Measurements from ENCODE around the gene TWF2.
A peak's percentile ranks its signal among the peaks of the same experiment; 100 is the strongest.

The TWF2 gene

GRCh38 chr3:52234516-52235447, 4.2 kb downstream of the TWF2 start:
- Mint-ChIP-seq H3K36me3 (peaks cover 6% of the 10 kb centered on the region), H3K27me3 (no peaks in the 10 kb centered on the region), H3K4me1 (peaks cover 76% of the 10 kb centered on the region), H3K4me3 (no peak overlapping the region), H3K27ac (peak overlapping the region; percentile 30), H3K9me3 (no peaks in the 10 kb centered on the region)

GRCh38 chr3:52233968-52234367, 5.0 kb downstream of the TWF2 start:
- H3K27ac Mint-ChIP-seq, result peak overlapping the region; percentile 30
- H3K4me3 Mint-ChIP-seq, result no peak overlapping the region
- H3K36me3 Mint-ChIP-seq, result peaks cover 4% of the 10 kb centered on the region

GRCh38 chr3:52233108-52233591, 5.8 kb downstream of the TWF2 start:
- Mint-ChIP-seq H3K27ac (peak overlapping the region; percentile 55), H3K4me1 (peaks cover 66% of the 10 kb centered on the region), H3K27me3 (no peaks in the 10 kb centered on the region), H3K36me3 (peaks cover 4% of the 10 kb centered on the region), H3K4me3 (no peak overlapping the region), H3K9me3 (no peaks in the 10 kb centered on the region)

More at GRCh38 chr3:52233968-52234367, 5.0 kb downstream of the TWF2 start:
- no peaks in the 10 kb centered on the region for H3K27me3 Mint-ChIP-seq
- no peaks in the 10 kb centered on the region for H3K9me3 Mint-ChIP-seq
- H3K4me1 Mint-ChIP-seq, result peaks cover 70% of the 10 kb centered on the region

GRCh38 chr3:52232279-52233107, 6.5 kb downstream of the TWF2 start:
- Mint-ChIP-seq H3K4me1 (peaks cover 59% of the 10 kb centered on the region), H3K4me3 (no peak overlapping the region), H3K36me3 (peaks cover 4% of the 10 kb centered on the region), H3K9me3 (no peaks in the 10 kb centered on the region), H3K27ac (no peak overlapping the region), H3K27me3 (no peaks in the 10 kb centered on the region)

GRCh38 chr3:52231502-52232278, 7.3 kb downstream of the TWF2 start:
- peaks cover 54% of the 10 kb centered on the region for H3K4me1 Mint-ChIP-seq
- peaks cover 4% of the 10 kb centered on the region for H3K36me3 Mint-ChIP-seq
- H3K4me3 Mint-ChIP-seq, result peak overlapping the region; percentile 30
- H3K27ac Mint-ChIP-seq, result peak overlapping the region; percentile 77
- H3K9me3 Mint-ChIP-seq, result no peaks in the 10 kb centered on the region
- no peaks in the 10 kb centered on the region for H3K27me3 Mint-ChIP-seq

- Mint-ChIP-seq H3K27me3 (no peaks in the 10 kb centered on the region), H3K4me1 (peaks cover 54% of the 10 kb centered on the region), H3K4me3 (no peak overlapping the region), H3K27ac (peak overlapping the region; percentile 30), H3K36me3 (peaks cover 4% of the 10 kb centered on the region), H3K9me3 (no peaks in the 10 kb centered on the region)
Observed at GRCh38 chr3:52230889-52231499, 8.0 kb downstream of the TWF2 start.

- H3K36me3 Mint-ChIP-seq, result peaks cover 4% of the 10 kb centered on the region
- H3K9me3 Mint-ChIP-seq, result no peaks in the 10 kb centered on the region
- no peak overlapping the region for H3K4me3 Mint-ChIP-seq
- peak overlapping the region; percentile 30 for H3K27ac Mint-ChIP-seq
- H3K27me3 Mint-ChIP-seq, result no peaks in the 10 kb centered on the region
- H3K4me1 Mint-ChIP-seq, result peaks cover 54% of the 10 kb centered on the region
Observed at GRCh38 chr3:52230461-52230860, 8.5 kb downstream of the TWF2 start.

GRCh38 chr3:52229656-52230055, 9.3 kb downstream of the TWF2 start:
- H3K4me3 Mint-ChIP-seq, result no peak overlapping the region
- H3K36me3 Mint-ChIP-seq, result peaks cover 4% of the 10 kb centered on the region
- H3K27me3 Mint-ChIP-seq, result no peaks in the 10 kb centered on the region
- peaks cover 53% of the 10 kb centered on the region for H3K4me1 Mint-ChIP-seq
- no peaks in the 10 kb centered on the region for H3K9me3 Mint-ChIP-seq
- no peak overlapping the region for H3K27ac Mint-ChIP-seq

GRCh38 chr3:52228751-52229291, 10.1 kb downstream of the TWF2 start:
- Mint-ChIP-seq H3K4me3 (no peak overlapping the region), H3K4me1 (peaks cover 54% of the 10 kb centered on the region), H3K36me3 (peaks cover 4% of the 10 kb centered on the region), H3K9me3 (no peaks in the 10 kb centered on the region), H3K27ac (no peak overlapping the region), H3K27me3 (no peaks in the 10 kb centered on the region)

GRCh38 chr3:52228266-52228665, 10.7 kb downstream of the TWF2 start:
- Mint-ChIP-seq H3K4me1 (peaks cover 54% of the 10 kb centered on the region), H3K27ac (no peak overlapping the region), H3K36me3 (peaks cover 4% of the 10 kb centered on the region), H3K9me3 (no peaks in the 10 kb centered on the region), H3K4me3 (no peak overlapping the region), H3K27me3 (no peaks in the 10 kb centered on the region)

GRCh38 chr3:52227766-52228165, 11.2 kb downstream of the TWF2 start:
- Mint-ChIP-seq H3K9me3 (no peaks in the 10 kb centered on the region), H3K27me3 (no peaks in the 10 kb centered on the region), H3K4me3 (no peak overlapping the region), H3K36me3 (peaks cover 4% of the 10 kb centered on the region), H3K27ac (peak overlapping the region; percentile 74), H3K4me1 (peaks cover 54% of the 10 kb centered on the region)

- Mint-ChIP-seq H3K27ac (peak overlapping the region; percentile 84), H3K4me1 (peaks cover 54% of the 10 kb centered on the region), H3K9me3 (no peaks in the 10 kb centered on the region), H3K36me3 (peaks cover 4% of the 10 kb centered on the region), H3K27me3 (no peaks in the 10 kb centered on the region), H3K4me3 (peak overlapping the region; percentile 2)
Observed at GRCh38 chr3:52227117-52227516, 11.8 kb downstream of the TWF2 start.

GRCh38 chr3:52226229-52226817, 12.6 kb downstream of the TWF2 start:
- Mint-ChIP-seq H3K27me3 (no peaks in the 10 kb centered on the region), H3K9me3 (no peaks in the 10 kb centered on the region), H3K36me3 (peaks cover 4% of the 10 kb centered on the region), H3K4me3 (peak overlapping the region; percentile 2), H3K27ac (peak overlapping the region; percentile 84), H3K4me1 (peaks cover 55% of the 10 kb centered on the region)

GRCh38 chr3:52225452-52226228, 13.3 kb downstream of the TWF2 start, which contains the start of gene TLR9:
TLR9 (minus strand) TSS chr3:52225645; CDS start chr3:52225529, 116 bp downstream.
- peak within 1 kb of the TSS; percentile 84 for H3K27ac Mint-ChIP-seq
- H3K9me3 Mint-ChIP-seq, result no peaks in the 10 kb centered on the region
- H3K4me1 Mint-ChIP-seq, result peaks cover 55% of the 10 kb centered on the region
- H3K4me3 Mint-ChIP-seq, result peak within 1 kb of the TSS; percentile 36
- no peaks in the 10 kb centered on the region for H3K27me3 Mint-ChIP-seq
- peaks cover 4% of the 10 kb centered on the region for H3K36me3 Mint-ChIP-seq

All from activated naive CD4-positive, alpha-beta T cell treated with anti-CD3 and anti-CD28 coated beads, Interleukin-2, amount 50 U/mL, for 24 hours (primary cell).